Fibroblast of peridontal ligament (primary cell): ENCODE results near the gene TADA3.
"Not testable (repeated sequence)": the region's sequence is repeated elsewhere in the genome, so short reads cannot be mapped to it uniquely, and the experiment has no call there.

ENCODE experiments used
- DNase-seq: peaks from one replicate; pipeline ENCODE4 v3.0.0-alpha.2; 2010; ENCODE audit errors: extremely low read depth

The TADA3 gene

GRCh38 chr3:9783954-9784353, 8.3 kb downstream of the TADA3 start:
- DNase-seq = no peak

DNA sequence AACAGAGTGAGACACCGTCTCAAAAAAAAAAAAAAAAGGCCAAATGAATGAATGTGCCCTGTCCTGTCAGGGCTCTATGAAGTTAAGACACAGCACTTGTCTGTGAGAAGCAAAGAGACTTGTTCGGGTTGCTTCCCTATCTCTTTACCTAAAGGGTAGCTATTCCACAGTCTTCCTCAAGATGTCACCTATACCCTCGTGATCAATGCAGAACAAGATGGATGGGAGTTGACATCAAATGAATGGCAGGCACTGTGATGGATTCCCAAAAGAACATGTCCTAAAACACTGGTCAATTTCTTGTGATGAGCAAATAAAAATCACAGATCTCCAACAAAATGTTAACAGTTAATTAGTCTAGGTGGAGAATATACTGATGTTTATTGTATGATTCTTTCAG, 9.5 kb downstream of the TADA3 start:
- no peak for DNase-seq

- DNase-seq = no peak
Observed at GRCh38 chr3:9781978-9782603, 10.2 kb downstream of the TADA3 start.

DNA sequence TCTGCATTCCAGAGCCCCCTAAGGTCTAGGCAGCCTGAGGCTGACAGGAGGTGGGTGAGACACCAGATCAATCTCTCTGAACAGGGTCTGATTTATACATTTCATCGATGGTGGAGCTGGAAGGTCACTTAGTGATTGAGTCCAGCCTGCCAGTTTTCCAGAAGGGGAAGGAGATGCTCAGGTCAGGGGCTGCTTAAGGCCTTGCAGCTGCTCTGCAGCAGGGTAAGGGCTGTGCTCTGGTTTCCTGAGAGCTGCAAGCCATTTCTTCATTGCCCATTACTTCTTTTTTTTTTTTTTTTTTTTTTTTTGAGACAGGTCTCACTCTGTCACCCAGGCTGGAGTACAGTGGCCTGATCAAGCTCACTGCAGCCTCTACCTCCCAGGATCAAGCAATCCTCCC, 10.7 kb downstream of the TADA3 start:
- DNase-seq = no peak

- DNase-seq = no peak
Observed at GRCh38 chr3:9780910-9781309, 11.4 kb downstream of the TADA3 start.

DNA sequence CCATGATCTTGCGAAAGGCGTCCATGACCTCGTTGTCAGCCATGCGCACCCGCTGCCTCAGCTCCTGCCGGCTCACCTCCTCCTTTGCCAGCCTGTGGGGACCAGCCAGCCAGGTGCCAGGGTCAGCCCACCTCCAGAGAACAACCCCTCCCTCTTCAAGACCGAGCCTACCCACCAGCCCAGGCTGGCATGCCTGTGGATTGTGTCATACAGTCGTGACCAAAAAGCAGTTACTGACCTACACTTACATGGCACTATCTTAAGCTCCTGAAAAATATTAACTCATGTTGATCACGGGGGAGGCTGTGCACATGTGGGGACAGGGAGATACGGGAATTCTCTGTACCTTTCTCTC, 11.8 kb downstream of the TADA3 start:
- no peak for DNase-seq

GRCh38 chr3:9779721-9780457, 12.4 kb downstream of the TADA3 start:
- DNase-seq = no peak

DNA sequence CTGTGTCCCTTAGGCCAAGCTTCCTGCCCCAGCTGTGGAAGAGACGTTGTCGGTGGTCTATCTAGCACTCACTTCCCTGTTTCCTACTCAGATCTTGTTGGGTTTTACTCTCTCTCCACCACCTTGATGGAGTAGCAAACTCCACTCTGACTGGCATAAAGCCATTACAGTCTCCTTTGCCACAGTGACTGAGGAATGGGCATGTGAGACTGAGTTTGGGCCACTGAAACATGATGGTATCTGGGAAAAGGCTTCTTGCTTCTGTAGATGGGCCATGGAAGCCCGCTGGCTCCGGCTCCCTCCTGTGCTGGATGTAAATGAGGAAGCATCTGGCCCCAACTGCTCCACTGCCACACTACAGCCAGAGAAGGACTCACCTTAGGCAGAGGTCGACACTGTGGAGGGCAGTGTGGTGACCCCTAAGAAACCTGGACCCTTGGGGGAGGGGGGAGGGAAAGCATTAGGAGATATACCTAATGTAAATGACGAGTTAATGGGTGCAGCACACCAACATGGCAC, 13.1 kb downstream of the TADA3 start:
- no peak for DNase-seq

DNA sequence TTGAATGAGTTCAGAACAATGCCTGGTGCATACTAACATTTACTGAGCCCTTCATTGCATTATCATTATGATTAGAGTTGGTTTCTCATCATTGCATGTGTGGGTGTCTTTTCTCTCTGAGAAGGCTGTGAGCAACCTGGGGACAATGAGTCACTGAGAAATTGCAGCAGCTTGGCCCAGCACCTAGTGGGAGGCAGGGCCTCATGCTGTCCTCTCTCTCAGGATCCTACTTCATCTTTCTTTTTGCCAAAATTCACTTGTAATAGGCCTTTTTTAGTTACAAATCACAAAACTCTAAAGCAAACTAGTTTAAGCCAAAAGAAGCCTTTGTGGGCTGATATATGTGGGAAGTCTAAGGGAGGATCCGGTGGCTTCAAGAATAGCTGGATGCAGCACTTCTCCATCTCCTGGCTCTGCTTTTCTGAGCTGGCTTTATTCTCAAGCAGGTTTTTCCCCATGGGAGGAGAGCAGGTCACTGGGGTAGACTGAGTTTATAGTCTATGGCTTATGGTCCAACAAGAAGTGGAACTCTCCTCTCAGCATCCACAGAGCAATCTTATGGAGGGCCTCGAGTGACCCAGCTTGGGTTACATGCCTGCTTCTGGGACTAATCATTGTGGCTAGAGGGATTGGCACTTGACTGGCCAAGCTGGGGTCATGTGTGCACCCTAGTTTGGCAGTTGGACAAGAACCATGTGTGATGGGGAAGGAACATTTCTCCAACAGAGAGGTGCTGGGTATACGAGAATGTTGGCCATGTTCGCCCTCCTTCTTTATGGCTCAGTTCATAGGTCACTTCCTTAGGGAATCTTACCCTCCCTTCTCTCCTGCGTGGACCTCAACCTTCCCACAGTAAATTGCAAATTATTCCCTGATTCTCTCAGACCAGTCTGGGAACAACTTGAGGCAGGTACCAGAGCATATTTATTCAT, 13.9 kb downstream of the TADA3 start:
- DNase-seq = peak; percentile 52

DNA sequence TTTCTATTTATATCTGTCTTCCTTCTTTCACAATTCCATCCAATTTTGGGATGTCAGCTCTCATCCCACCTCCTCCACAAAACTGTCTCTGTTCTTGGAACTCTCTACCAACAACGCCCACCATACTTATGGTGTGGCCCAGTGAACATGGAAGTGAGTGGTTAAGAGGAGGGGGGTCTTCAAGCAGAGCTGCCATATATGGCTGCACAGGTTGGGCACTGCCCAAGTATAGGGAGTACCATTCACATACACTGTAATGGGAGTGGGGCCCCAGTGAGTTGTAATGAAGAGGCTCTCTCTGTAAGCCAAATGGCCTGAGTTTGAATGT, 14.6 kb downstream of the TADA3 start:
- DNase-seq = no peak

- DNase-seq = no peak
Observed at GRCh38 chr3:9776896-9777693, 15.2 kb downstream of the TADA3 start.

GRCh38 chr3:9771007-9771406, 21.3 kb downstream of the TADA3 start:
- DNase-seq = not testable (repeated sequence)

GRCh38 chr3:9770276-9770812, 21.9 kb downstream of the TADA3 start:
- DNase-seq = peak; percentile 46

DNA sequence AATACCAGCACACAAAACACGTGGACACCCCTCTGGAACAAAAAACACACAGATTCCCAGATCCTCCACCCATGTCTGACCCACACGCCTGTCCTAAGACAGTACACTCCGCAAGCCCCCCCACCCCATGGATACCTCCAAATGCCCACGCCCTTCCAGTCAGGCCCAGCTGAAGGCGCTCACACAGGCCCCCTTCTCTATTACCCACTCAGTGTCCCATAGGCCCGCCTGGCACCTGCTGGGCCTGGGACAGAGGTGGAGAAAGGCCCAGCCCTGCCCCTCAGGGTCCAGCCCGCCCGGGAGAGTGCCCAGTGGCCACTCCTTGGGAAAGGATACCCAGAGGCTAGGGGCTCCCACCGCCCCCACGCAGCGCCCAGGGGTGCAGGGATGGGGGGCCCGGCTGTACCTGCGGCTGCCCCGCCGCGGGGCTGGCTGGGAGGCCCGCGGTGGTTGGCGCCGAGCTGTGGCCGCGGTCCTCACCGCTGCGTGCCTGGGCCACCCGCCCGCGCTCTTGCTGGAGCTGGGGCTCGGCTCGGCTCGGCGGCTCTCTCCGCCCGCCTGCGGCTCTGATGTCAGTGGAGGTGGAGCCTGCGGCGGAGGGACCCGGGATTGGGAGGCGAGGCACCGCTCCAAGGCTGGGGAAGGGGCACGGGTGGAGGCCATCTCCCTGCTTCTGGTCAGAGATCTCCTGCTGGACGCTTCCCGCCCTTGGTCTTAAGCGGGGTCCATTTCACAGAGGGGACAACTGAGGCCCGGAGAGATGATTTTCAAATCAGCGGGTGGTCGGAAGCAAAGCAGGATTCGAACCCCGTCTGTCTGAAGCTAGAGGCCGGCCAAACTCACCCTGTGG, 22.6 kb downstream of the TADA3 start, which contains the start of gene CAMK1:
Gene CAMK1 (minus strand): TSS at position 522 of the 850 bp plus-strand sequence. CDS start 2,198 bp downstream, outside the sequence.
- DNase-seq = peak; percentile 48

DNA sequence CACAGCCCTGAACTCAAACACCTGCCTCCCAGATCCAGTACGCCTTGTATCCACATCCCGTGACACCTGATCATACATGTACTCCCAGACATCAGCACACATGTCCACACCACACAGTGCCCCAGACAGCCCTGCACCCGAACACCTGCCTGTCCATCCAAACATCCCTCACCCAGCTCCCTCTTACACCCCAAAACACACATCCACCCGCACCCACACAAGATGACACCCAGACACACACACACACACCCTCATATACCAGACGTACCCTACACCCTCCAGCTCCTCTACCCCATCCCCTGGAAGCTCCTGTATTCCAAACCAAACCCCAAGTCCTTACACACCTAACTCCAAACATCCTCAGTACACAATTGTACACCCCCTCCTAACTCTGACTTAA, 23.3 kb downstream of the TADA3 start:
- DNase-seq = no peak

- no peak for DNase-seq
Observed at GRCh38 chr3:9768141-9768775, 24.0 kb downstream of the TADA3 start.

DNA sequence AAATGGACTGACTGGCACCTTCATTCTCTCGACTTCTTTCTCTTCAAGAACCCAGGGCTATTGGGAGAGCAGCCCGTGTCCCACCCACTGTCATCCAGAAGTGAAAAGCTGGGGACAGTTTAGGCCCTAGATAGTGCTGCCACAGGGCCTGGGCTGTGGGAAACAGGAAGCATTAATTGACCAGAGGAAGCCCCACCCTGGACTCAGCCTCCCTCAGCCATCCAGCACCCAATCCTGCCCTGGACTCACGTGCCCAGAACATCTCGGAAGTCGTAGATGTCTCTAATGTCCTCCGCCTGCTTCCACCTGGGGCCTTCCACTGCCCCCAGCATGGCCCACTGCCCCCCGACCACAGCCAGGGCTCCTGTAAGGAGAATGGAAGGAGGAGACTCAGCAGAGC, 24.9 kb downstream of the TADA3 start:
- DNase-seq = no peak

GRCh38 chr3:9765865-9766264, 26.4 kb downstream of the TADA3 start:
- no peak for DNase-seq

DNA sequence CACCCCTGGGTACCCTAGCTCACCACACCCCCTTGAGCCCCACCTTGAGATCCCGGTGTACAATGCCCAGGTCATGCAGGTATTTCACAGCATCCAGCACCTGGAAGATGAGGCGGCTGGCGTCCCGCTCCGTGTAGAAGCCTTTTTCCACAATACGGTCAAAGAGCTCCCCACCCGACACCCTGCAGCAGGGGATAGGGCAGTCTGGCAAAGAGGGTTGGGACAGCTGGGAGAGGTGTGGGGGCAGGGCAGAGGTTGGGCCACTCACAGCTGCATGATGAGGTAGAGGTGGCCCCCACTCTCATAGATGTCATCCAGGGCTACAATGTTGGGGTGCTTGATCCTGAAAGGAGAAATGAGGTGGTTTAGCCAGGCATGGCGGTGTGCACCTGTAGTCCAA, 29.4 kb downstream of the TADA3 start:
- no peak for DNase-seq

GRCh38 chr3:9761919-9762318, 30.4 kb downstream of the TADA3 start:
- no peak for DNase-seq
